Uterus (tissue), 4 donors: Measurements from ENCODE around the gene AGBL1. TPM values are rescaled to one million over a fixed set of nuclear protein-coding genes. Genes with fewer than 3 reads are reported as not detected.

Experiments
- DNase-seq, 2 donors: peaks; one replicate each; pipeline ENCODE4 v3.0.0-alpha.2; 2019 to 2020
- H3K27ac ChIP-seq, 2 donors: fragments of 200-600 bp; sonication (generic); 1 replicate in 1 of 2; 2 replicates in 1 of 2; pipeline ENCODE4 v1.5.1; 2016 to 2018
- H3K27me3 ChIP-seq, 2 donors: fragments of 200-600 bp; sonication (generic); one replicate each; pipeline ENCODE4 v1.5.1; 2018 to 2019; ENCODE audit warnings: control low read depth in 1 of 2
- H3K36me3 ChIP-seq, 2 donors: fragments of 200-600 bp; sonication (generic); one replicate each; pipeline ENCODE4 v1.5.1; 2019; ENCODE audit warnings: control low read depth in 1 of 2
- H3K4me1 ChIP-seq, 2 donors: fragments of 200-600 bp; sonication (generic); one replicate each; pipeline ENCODE4 v1.5.1; 2018 to 2019; ENCODE audit warnings: control low read depth in 1 of 2
- H3K4me3 ChIP-seq, 2 donors: fragments of 200-600 bp; sonication (generic); 1 replicate in 1 of 2; 2 replicates in 1 of 2; pipeline ENCODE4 v1.5.1; 2018 to 2019; ENCODE audit warnings: mild to moderate bottlenecking in 1 of 2
- H3K9me3 ChIP-seq, 2 donors: fragments of 200-600 bp; sonication (generic); one replicate each; pipeline ENCODE4 v1.5.1; 2019; ENCODE audit warnings: control low read depth in 1 of 2
- CTCF ChIP-seq, 4 experiments: fragments of 200-600 bp in 2 of 4; fragments of 450-650 bp in 2 of 4; sonication (generic) in 2 of 4; IDR thresholded peaks; one replicate each; pipeline ENCODE4 v1.5.1; 2016 to 2019; ENCODE audit warnings: antibody characterized with exemption in 4 of 4, mild to moderate bottlenecking in 2 of 4, moderate library complexity in 1 of 4
- POLR2A ChIP-seq, 2 donors: fragments of 450-650 bp; IDR thresholded peaks; one replicate each; pipeline ENCODE4 v1.6.1; 2016; ENCODE audit warnings: antibody characterized with exemption in 2 of 2, mild to moderate bottlenecking in 1 of 2, moderate library complexity in 1 of 2
- intact Hi-C: fragments of 100-400 bp; cut with DNase I; formaldehyde crosslinking; loops from one replicate; pipeline ENCODE4 v1.15.1; 2023; ENCODE audit warnings: low total_unique reads
- total RNA-seq, 4 donors: library from RNA; depleted of rRNA in 3 of 4; stranded (reverse); fragments of >200 nt in 3 of 4; gene quantifications; one replicate each; pipeline versions ENCODE4 v1.1.0 to v1.2.4, GENCODE V29; 2014 to 2023
- donor health status: DM: yes; HTN: yes; CAD: no.

The AGBL1 gene
- total RNA-seq, 4 donors from 2014 or later = 0.07 TPM; not detected in 3

- Histone ChIP-seq H3K4me1 (no peaks in the 10 kb centered on the region), H3K27ac (no peak overlapping the region), H3K9me3 (no peaks in the 10 kb centered on the region), H3K27me3 (no peaks in the 10 kb centered on the region), H3K36me3 (no peaks in the 10 kb centered on the region), H3K4me3 (no peak overlapping the region)
- no peak for DNase-seq
- intact Hi-C loops = no loop called here
- TF ChIP-seq POLR2A (IDR thresholded peaks at IDR 0.05) = no peak
- no peak for TF ChIP-seq CTCF (IDR thresholded peaks at IDR 0.05)
These were observed 256.5 kb downstream of the AGBL1 start for GRCh38 chr15:86336051-86336788.

- H3K4me1 ChIP-seq = no peaks in the 10 kb centered on the region
- intact Hi-C loops = no loop called here
These were observed 257.4 kb downstream of the AGBL1 start for GRCh38 chr15:86337071-86337470.

GRCh38 chr15:86347245-86347644 lies 267.6 kb downstream of the AGBL1 start:
- Histone ChIP-seq H3K27me3 (no peaks in the 10 kb centered on the region), H3K36me3 (no peaks in the 10 kb centered on the region), H3K4me1 (no peaks in the 10 kb centered on the region), H3K4me3 (no peak overlapping the region), H3K9me3 (no peaks in the 10 kb centered on the region), H3K27ac (no peak overlapping the region)
- DNase-seq = no peak
- intact Hi-C loops = no loop called here
- TF ChIP-seq POLR2A (IDR thresholded peaks at IDR 0.05) = no peak
- TF ChIP-seq CTCF (IDR thresholded peaks at IDR 0.05) = no peak

More at GRCh38 chr15:86337071-86337470, 257.4 kb downstream of the AGBL1 start:
- TF ChIP-seq POLR2A (IDR thresholded peaks at IDR 0.05) (no peak), CTCF (IDR thresholded peaks at IDR 0.05) (no peak)
- DNase-seq = no peak
- H3K27me3 ChIP-seq = no peaks in the 10 kb centered on the region
- H3K36me3 ChIP-seq = no peaks in the 10 kb centered on the region
- H3K27ac ChIP-seq = no peak overlapping the region
- no peak overlapping the region for H3K4me3 ChIP-seq
- no peaks in the 10 kb centered on the region for H3K9me3 ChIP-seq

GRCh38 chr15:86349565-86349964 lies 269.9 kb downstream of the AGBL1 start:
- DNase-seq = no peak
- intact Hi-C loops = no loop called here

More at GRCh38 chr15:86349565-86349964, 269.9 kb downstream of the AGBL1 start:
- Histone ChIP-seq H3K27ac (no peak overlapping the region), H3K4me1 (no peaks in the 10 kb centered on the region), H3K36me3 (no peaks in the 10 kb centered on the region), H3K27me3 (no peaks in the 10 kb centered on the region), H3K4me3 (no peak overlapping the region), H3K9me3 (no peaks in the 10 kb centered on the region)
- TF ChIP-seq CTCF (IDR thresholded peaks at IDR 0.05) = no peak
- TF ChIP-seq POLR2A (IDR thresholded peaks at IDR 0.05) = no peak
